Measurements from ENCODE around the gene FOXN4.

Gene FOXN4

GRCh38 chr12:109290061-109290460 is 19.0 kb downstream of the FOXN4 start:
- H3K4me1 ChIP-seq (ENCODE audit: insufficient read depth, low read length), result peaks cover 14% of the 10 kb centered on the region
- no peaks in the 10 kb centered on the region for H3K27me3 ChIP-seq (ENCODE audit: control insufficient read depth in 1 of 2, insufficient read depth in 2 of 2, low read length in 2 of 2)
- H3K27ac ChIP-seq (ENCODE audit: low read depth, low read length), result no peak overlapping the region
- H3K36me3 ChIP-seq (ENCODE audit: insufficient read depth, low read length), result no peaks in the 10 kb centered on the region
- no peaks in the 10 kb centered on the region for H3K9me3 ChIP-seq (ENCODE audit: low read length)
- no peak overlapping the region for H3K9ac ChIP-seq (ENCODE audit: low read length)
- no peak overlapping the region for H3K4me3 ChIP-seq (ENCODE audit: low read depth in 1 of 2, low read length in 2 of 2)

- Histone ChIP-seq H3K27ac (ENCODE audit: low read depth, low read length) (no peak overlapping the region), H3K27me3 (ENCODE audit: control insufficient read depth in 1 of 2, insufficient read depth in 2 of 2, low read length in 2 of 2) (no peaks in the 10 kb centered on the region)
These were observed 19.5 kb downstream of the FOXN4 start for GRCh38 chr12:109289551-109289950.

GRCh38 chr12:109289004-109289403 is 20.1 kb downstream of the FOXN4 start:
- Histone ChIP-seq H3K27ac (ENCODE audit: low read depth, low read length) (no peak overlapping the region), H3K4me3 (ENCODE audit: low read depth in 1 of 2, low read length in 2 of 2) (no peak overlapping the region), H3K27me3 (ENCODE audit: control insufficient read depth in 1 of 2, insufficient read depth in 2 of 2, low read length in 2 of 2) (no peaks in the 10 kb centered on the region), H3K9me3 (ENCODE audit: low read length) (no peaks in the 10 kb centered on the region), H3K9ac (ENCODE audit: low read length) (no peak overlapping the region), H3K36me3 (ENCODE audit: insufficient read depth, low read length) (no peaks in the 10 kb centered on the region), H3K4me1 (ENCODE audit: insufficient read depth, low read length) (peaks cover 14% of the 10 kb centered on the region)

More at GRCh38 chr12:109289551-109289950, 19.5 kb downstream of the FOXN4 start:
- Histone ChIP-seq H3K4me1 (ENCODE audit: insufficient read depth, low read length) (peaks cover 14% of the 10 kb centered on the region), H3K36me3 (ENCODE audit: insufficient read depth, low read length) (no peaks in the 10 kb centered on the region), H3K9me3 (ENCODE audit: low read length) (no peaks in the 10 kb centered on the region), H3K9ac (ENCODE audit: low read length) (no peak overlapping the region), H3K4me3 (ENCODE audit: low read depth in 1 of 2, low read length in 2 of 2) (no peak overlapping the region)

GRCh38 chr12:109288571-109288970 is 20.5 kb downstream of the FOXN4 start:
- Histone ChIP-seq H3K4me3 (ENCODE audit: low read depth in 1 of 2, low read length in 2 of 2) (no peak overlapping the region), H3K9me3 (ENCODE audit: low read length) (no peaks in the 10 kb centered on the region), H3K9ac (ENCODE audit: low read length) (no peak overlapping the region), H3K36me3 (ENCODE audit: insufficient read depth, low read length) (no peaks in the 10 kb centered on the region), H3K27me3 (ENCODE audit: control insufficient read depth in 1 of 2, insufficient read depth in 2 of 2, low read length in 2 of 2) (no peaks in the 10 kb centered on the region), H3K27ac (ENCODE audit: low read depth, low read length) (no peak overlapping the region), H3K4me1 (ENCODE audit: insufficient read depth, low read length) (peaks cover 14% of the 10 kb centered on the region)

- no peaks in the 10 kb centered on the region for H3K9me3 ChIP-seq (ENCODE audit: low read length)
- no peak overlapping the region for H3K9ac ChIP-seq (ENCODE audit: low read length)
- no peak overlapping the region for H3K27ac ChIP-seq (ENCODE audit: low read depth, low read length)
- no peak overlapping the region for H3K4me3 ChIP-seq (ENCODE audit: low read depth in 1 of 2, low read length in 2 of 2)
- H3K36me3 ChIP-seq (ENCODE audit: insufficient read depth, low read length), result no peaks in the 10 kb centered on the region
- peaks cover 14% of the 10 kb centered on the region for H3K4me1 ChIP-seq (ENCODE audit: insufficient read depth, low read length)
- no peaks in the 10 kb centered on the region for H3K27me3 ChIP-seq (ENCODE audit: control insufficient read depth in 1 of 2, insufficient read depth in 2 of 2, low read length in 2 of 2)
These were observed 21.1 kb downstream of the FOXN4 start for GRCh38 chr12:109287811-109288469.

GRCh38 chr12:109287181-109287580 is 21.9 kb downstream of the FOXN4 start:
- no peaks in the 10 kb centered on the region for H3K27me3 ChIP-seq (ENCODE audit: control insufficient read depth in 1 of 2, insufficient read depth in 2 of 2, low read length in 2 of 2)
- no peaks in the 10 kb centered on the region for H3K9me3 ChIP-seq (ENCODE audit: low read length)
- H3K4me3 ChIP-seq (ENCODE audit: low read depth in 1 of 2, low read length in 2 of 2), result no peak overlapping the region
- peaks cover 13% of the 10 kb centered on the region for H3K4me1 ChIP-seq (ENCODE audit: insufficient read depth, low read length)
- H3K9ac ChIP-seq (ENCODE audit: low read length), result no peak overlapping the region
- no peaks in the 10 kb centered on the region for H3K36me3 ChIP-seq (ENCODE audit: insufficient read depth, low read length)
- no peak overlapping the region for H3K27ac ChIP-seq (ENCODE audit: low read depth, low read length)

- H3K9me3 ChIP-seq (ENCODE audit: low read length), result no peaks in the 10 kb centered on the region
- no peaks in the 10 kb centered on the region for H3K36me3 ChIP-seq (ENCODE audit: insufficient read depth, low read length)
- peaks cover 9% of the 10 kb centered on the region for H3K4me1 ChIP-seq (ENCODE audit: insufficient read depth, low read length)
- no peak overlapping the region for H3K4me3 ChIP-seq (ENCODE audit: low read depth in 1 of 2, low read length in 2 of 2)
- H3K27ac ChIP-seq (ENCODE audit: low read depth, low read length), result no peak overlapping the region
- no peak overlapping the region for H3K9ac ChIP-seq (ENCODE audit: low read length)
- H3K27me3 ChIP-seq (ENCODE audit: control insufficient read depth in 1 of 2, insufficient read depth in 2 of 2, low read length in 2 of 2), result no peaks in the 10 kb centered on the region
These were observed 22.4 kb downstream of the FOXN4 start for GRCh38 chr12:109286652-109287051.

- H3K4me1 ChIP-seq (ENCODE audit: insufficient read depth, low read length), result peaks cover 8% of the 10 kb centered on the region
- no peak overlapping the region for H3K27ac ChIP-seq (ENCODE audit: low read depth, low read length)
These were observed 22.8 kb downstream of the FOXN4 start for GRCh38 chr12:109286252-109286651.

GRCh38 chr12:109284392-109284791 is 24.7 kb downstream of the FOXN4 start:
- Histone ChIP-seq H3K4me1 (ENCODE audit: insufficient read depth, low read length) (peaks cover 4% of the 10 kb centered on the region), H3K9ac (ENCODE audit: low read length) (no peak overlapping the region), H3K9me3 (ENCODE audit: low read length) (no peaks in the 10 kb centered on the region), H3K27me3 (ENCODE audit: control insufficient read depth in 1 of 2, insufficient read depth in 2 of 2, low read length in 2 of 2) (no peaks in the 10 kb centered on the region), H3K27ac (ENCODE audit: low read depth, low read length) (no peak overlapping the region), H3K36me3 (ENCODE audit: insufficient read depth, low read length) (no peaks in the 10 kb centered on the region), H3K4me3 (ENCODE audit: low read depth in 1 of 2, low read length in 2 of 2) (no peak overlapping the region)

More at GRCh38 chr12:109286252-109286651, 22.8 kb downstream of the FOXN4 start:
- Histone ChIP-seq H3K9me3 (ENCODE audit: low read length) (no peaks in the 10 kb centered on the region), H3K27me3 (ENCODE audit: control insufficient read depth in 1 of 2, insufficient read depth in 2 of 2, low read length in 2 of 2) (no peaks in the 10 kb centered on the region), H3K4me3 (ENCODE audit: low read depth in 1 of 2, low read length in 2 of 2) (no peak overlapping the region), H3K9ac (ENCODE audit: low read length) (no peak overlapping the region), H3K36me3 (ENCODE audit: insufficient read depth, low read length) (no peaks in the 10 kb centered on the region)

GRCh38 chr12:109281452-109281851 is 27.6 kb downstream of the FOXN4 start:
- Histone ChIP-seq H3K36me3 (ENCODE audit: insufficient read depth, low read length) (no peaks in the 10 kb centered on the region), H3K4me1 (ENCODE audit: insufficient read depth, low read length) (peaks cover 21% of the 10 kb centered on the region), H3K27me3 (ENCODE audit: control insufficient read depth in 1 of 2, insufficient read depth in 2 of 2, low read length in 2 of 2) (no peaks in the 10 kb centered on the region), H3K9me3 (ENCODE audit: low read length) (no peaks in the 10 kb centered on the region), H3K4me3 (ENCODE audit: low read depth in 1 of 2, low read length in 2 of 2) (no peak overlapping the region), H3K27ac (ENCODE audit: low read depth, low read length) (no peak overlapping the region), H3K9ac (ENCODE audit: low read length) (no peak overlapping the region)

GRCh38 chr12:109279525-109279924 is 29.6 kb downstream of the FOXN4 start:
- Histone ChIP-seq H3K9ac (ENCODE audit: low read length) (no peak overlapping the region), H3K4me3 (ENCODE audit: low read depth in 1 of 2, low read length in 2 of 2) (no peak overlapping the region), H3K36me3 (ENCODE audit: insufficient read depth, low read length) (no peaks in the 10 kb centered on the region), H3K4me1 (ENCODE audit: insufficient read depth, low read length) (peaks cover 21% of the 10 kb centered on the region), H3K9me3 (ENCODE audit: low read length) (no peaks in the 10 kb centered on the region), H3K27ac (ENCODE audit: low read depth, low read length) (no peak overlapping the region), H3K27me3 (ENCODE audit: control insufficient read depth in 1 of 2, insufficient read depth in 2 of 2, low read length in 2 of 2) (no peaks in the 10 kb centered on the region)

- Histone ChIP-seq H3K9ac (ENCODE audit: low read length) (no peak overlapping the region), H3K27me3 (ENCODE audit: control insufficient read depth in 1 of 2, insufficient read depth in 2 of 2, low read length in 2 of 2) (no peaks in the 10 kb centered on the region), H3K9me3 (ENCODE audit: low read length) (no peaks in the 10 kb centered on the region), H3K4me1 (ENCODE audit: insufficient read depth, low read length) (peaks cover 21% of the 10 kb centered on the region), H3K36me3 (ENCODE audit: insufficient read depth, low read length) (no peaks in the 10 kb centered on the region), H3K27ac (ENCODE audit: low read depth, low read length) (peak overlapping the region; percentile 14), H3K4me3 (ENCODE audit: low read depth in 1 of 2, low read length in 2 of 2) (peak overlapping the region in 1 of 2 donors; percentile 18)
These were observed 30.2 kb downstream of the FOXN4 start for GRCh38 chr12:109278912-109279311.

All from muscle layer of colon (tissue), 2 donors.